A549 (cell line): ENCODE measurements around the gene RAPGEF4.

Experiments used
- CEBPB ChIP-seq, 2 experiments: fragments of >200 bp in 1 of 2; sonication (Bioruptor Twin) in 1 of 2; formaldehyde crosslinking in 1 of 2; IDR thresholded peaks; 2 replicates each; pipeline ENCODE4 v1.6.1; 2012 to 2016
- CTCF ChIP-seq: fragments of >200 bp; sonication (Bioruptor Twin); formaldehyde crosslinking; IDR thresholded peaks from 3 replicates; pipeline ENCODE4 v1.5.1; 2016
- EP300 ChIP-seq, 2 experiments: fragments of >200 bp; sonication (Bioruptor Twin); formaldehyde crosslinking; IDR thresholded peaks; 2 replicates in 1 of 2; 3 replicates in 1 of 2; pipeline ENCODE4 v1.6.1; 2016 to 2017
- ESRRA ChIP-seq: fragments of 150-350 bp; IDR thresholded peaks from 2 replicates; pipeline ENCODE4 v1.6.1; 2014; ENCODE audit warnings: mild to moderate bottlenecking, low read length, borderline replicate concordance
- MAX ChIP-seq: IDR thresholded peaks from 2 replicates; pipeline ENCODE4 v1.6.1; 2012
- PHF8 ChIP-seq: fragments of 200-600 bp; sonication (generic); IDR thresholded peaks from 2 replicates; pipeline ENCODE4 v1.6.1; 2016; ENCODE audit warnings: low read depth, mild to moderate bottlenecking, antibody characterized with exemption, moderate library complexity, borderline replicate concordance
- POLR2AphosphoS2 ChIP-seq: conservative IDR thresholded peaks from 2 replicates; pipeline ENCODE4 v1.6.1; 2012; ENCODE audit warnings: low read length, improper control_type of control experiment, inconsistent platforms
- RAD21 ChIP-seq, 2 experiments: fragments of >200 bp in 1 of 2; sonication (Bioruptor Twin) in 1 of 2; formaldehyde crosslinking in 1 of 2; IDR thresholded peaks in 1 of 2; conservative IDR thresholded peaks in 1 of 2; 2 replicates in 1 of 2; 3 replicates in 1 of 2; pipeline ENCODE4 v1.6.1; 2012 to 2018; ENCODE audit warnings: inconsistent platforms in 1 of 2

- TF ChIP-seq ESRRA (no peak), EP300 (IDR thresholded peaks at IDR 0.05) (no peak), MAX (no peak), RAD21 (conservative IDR thresholded peaks at IDR 0.05 in 1 of 2, IDR thresholded peaks at IDR 0.05 in 1 of 2) (no peak), CTCF (no peak), CEBPB (IDR thresholded peaks at IDR 0.05) (no peak), PHF8 (no peak), POLR2AphosphoS2 (no peak)
These were observed 30.0 kb downstream of the RAPGEF4 start for GRCh38 chr2:172765662-172766061.
